IMR-90 (cell line): Measurements from ENCODE around the gene ZSCAN9. TPM values are rescaled to one million over a fixed set of nuclear protein-coding genes. Genes with fewer than 3 reads are reported as not detected.

Experiments
- ATAC-seq: fragments of 200-7000 bp; cut with Tn5 transposase; 2 replicates; pipeline ENCODE4 v1.9.1; 2020; ENCODE audit warnings: low read depth, mild to moderate bottlenecking, moderate library complexity
- BruUV-seq: library from RNA; stranded (reverse); fragments of 400-500 nt; replicated peaks from 2 replicates; lab custom pipeline; 2021; lab: Mats Ljungman, UMichigan
- CTCF ChIA-PET: fragments of 300-600 bp; formaldehyde crosslinking; extraction: SDS; loops from one replicate; lab custom pipeline; 2021; ENCODE audit warnings: antibody characterized with exemption; lab: Yijun Ruan, JAX
- POLR2A ChIA-PET: fragments of 300-600 bp; sonication (Branson Sonifier 250); formaldehyde crosslinking; loops from one replicate; lab custom pipeline; 2022; ENCODE audit warnings: antibody characterized with exemption; ENCODE audit not compliant: unreplicated experiment; lab: Charles Lee
- DNase-seq: peaks from one replicate; pipeline ENCODE4 v3.0.0; 2013
- H2AFZ ChIP-seq: replicated peaks from 2 replicates; pipeline ENCODE3; 2013; ENCODE audit warnings: low read length, mild to moderate bottlenecking; ENCODE audit not compliant: poor library complexity
- H2AK5ac ChIP-seq: 2 replicates; pipeline ENCODE4 v1.6.1; 2013; ENCODE audit warnings: low read depth, low read length, inconsistent platforms
- H2AK9ac ChIP-seq: replicated peaks from 2 replicates; pipeline ENCODE3; 2013; ENCODE audit warnings: mild to moderate bottlenecking, low read depth, low read length, moderate library complexity; ENCODE audit not compliant: poor library complexity
- H2BK120ac ChIP-seq: 2 replicates; pipeline ENCODE4 v1.6.1; 2013; ENCODE audit warnings: low read depth, low read length, inconsistent platforms
- H2BK15ac ChIP-seq: 3 replicates; pipeline ENCODE4 v1.6.1; 2013; ENCODE audit warnings: low read depth, low read length, inconsistent platforms
- H2BK20ac ChIP-seq: 2 replicates; pipeline ENCODE4 v1.6.1; 2013; ENCODE audit warnings: low read depth, mild to moderate bottlenecking, inconsistent platforms, low read length, moderate library complexity
- H2BK5ac ChIP-seq: 2 replicates; pipeline ENCODE4 v1.6.1; 2013; ENCODE audit warnings: mild to moderate bottlenecking, low read depth, low read length, inconsistent platforms; ENCODE audit not compliant: poor library complexity, severe bottlenecking
- H3K14ac ChIP-seq: replicated peaks from 2 replicates; pipeline ENCODE4 v1.6.1; 2013; ENCODE audit warnings: low read depth, low read length, inconsistent platforms
- H3K18ac ChIP-seq: 2 replicates; pipeline ENCODE4 v1.6.1; 2013; ENCODE audit warnings: low read depth, low read length, control low read depth
- H3K23ac ChIP-seq: 2 replicates; pipeline ENCODE4 v1.6.1; 2013; ENCODE audit warnings: low read depth, low read length, inconsistent platforms
- H3K27ac ChIP-seq: 2 replicates; pipeline ENCODE4 v1.5.1; 2013; ENCODE audit warnings: mild to moderate bottlenecking, control low read depth, low read length; ENCODE audit not compliant: insufficient read depth
- H3K27me3 ChIP-seq: 2 replicates; pipeline ENCODE4 v1.6.1; 2013; ENCODE audit warnings: low read length; ENCODE audit not compliant: control insufficient read depth, insufficient read depth
- H3K36me3 ChIP-seq: 2 replicates; pipeline ENCODE4 v1.6.1; 2013; ENCODE audit warnings: low read length, mixed read lengths; ENCODE audit not compliant: control insufficient read depth, insufficient read depth
- H3K4ac ChIP-seq: 2 replicates; pipeline ENCODE4 v1.6.1; 2013; ENCODE audit warnings: low read depth, low read length, inconsistent platforms
- H3K4me1 ChIP-seq: 2 replicates; pipeline ENCODE4 v1.6.1; 2013; ENCODE audit warnings: low read length, mixed read lengths; ENCODE audit not compliant: control insufficient read depth, insufficient read depth
- H3K4me2 ChIP-seq: 2 replicates; pipeline ENCODE4 v1.6.1; 2013; ENCODE audit warnings: low read depth, mild to moderate bottlenecking, control low read depth, low read length, moderate library complexity
- H3K4me3 ChIP-seq: 2 replicates; pipeline ENCODE4 v1.5.1; 2013; ENCODE audit warnings: low read depth, mild to moderate bottlenecking, control low read depth, low read length, moderate library complexity; ENCODE audit not compliant: insufficient read depth
- H3K56ac ChIP-seq: 2 replicates; pipeline ENCODE4 v1.6.1; 2013; ENCODE audit warnings: low read length, inconsistent platforms; ENCODE audit not compliant: insufficient read depth; ENCODE audit errors: extremely low read depth
- H3K79me1 ChIP-seq, 2 experiments: 2 replicates each; pipeline ENCODE4 v1.6.1; 2013; ENCODE audit warnings: low read length in 2 of 2, inconsistent platforms in 1 of 2, low read depth in 1 of 2
- H3K9ac ChIP-seq: 2 replicates; pipeline ENCODE4 v1.6.1; 2013; ENCODE audit warnings: low read depth, low read length, control low read depth
- H3K9me1 ChIP-seq: 2 replicates; pipeline ENCODE4 v1.6.1; 2013; ENCODE audit warnings: low read length, inconsistent platforms; ENCODE audit not compliant: insufficient read depth
- H3K9me3 ChIP-seq: 2 replicates; pipeline ENCODE4 v1.6.1; 2013; ENCODE audit warnings: low read length; ENCODE audit not compliant: control insufficient read depth, insufficient read depth
- H4K20me1 ChIP-seq: 2 replicates; pipeline ENCODE4 v1.6.1; 2013; ENCODE audit warnings: low read length, inconsistent platforms; ENCODE audit not compliant: insufficient read depth
- H4K5ac ChIP-seq: 2 replicates; pipeline ENCODE4 v1.6.1; 2013; ENCODE audit warnings: mild to moderate bottlenecking, low read depth, low read length, control low read depth
- H4K8ac ChIP-seq, 2 experiments: 2 replicates each; pipeline ENCODE4 v1.6.1; 2013; ENCODE audit warnings: low read depth in 2 of 2, low read length in 2 of 2, control low read depth in 1 of 2, inconsistent platforms in 1 of 2
- H4K91ac ChIP-seq: 2 replicates; pipeline ENCODE4 v1.6.1; 2013; ENCODE audit warnings: low read depth, low read length, inconsistent platforms; ENCODE audit not compliant: insufficient read depth
- BHLHE40 ChIP-seq: fragments of 150-350 bp; IDR thresholded peaks from 2 replicates; pipeline ENCODE4 v1.6.1; 2016; ENCODE audit warnings: mild to moderate bottlenecking, low read depth, low read length
- ELK1 ChIP-seq: fragments of 150-350 bp; IDR thresholded peaks from 2 replicates; pipeline ENCODE4 v1.6.1; 2016; ENCODE audit warnings: low read depth, mild to moderate bottlenecking, low read length, moderate library complexity, borderline replicate concordance
- FOS ChIP-seq: fragments of 150-350 bp; IDR thresholded peaks from 2 replicates; pipeline ENCODE4 v1.6.1; 2016; ENCODE audit warnings: low read depth, low read length
- MAFK ChIP-seq: IDR thresholded peaks from 2 replicates; pipeline ENCODE4 v1.6.1; 2012; ENCODE audit warnings: low read depth, low read length, improper control_type of control experiment
- MAZ ChIP-seq: IDR thresholded peaks from 2 replicates; pipeline ENCODE4 v1.6.1; 2012; ENCODE audit warnings: low read depth, mild to moderate bottlenecking, low read length, improper control_type of control experiment, moderate library complexity, borderline replicate concordance
- MXI1 ChIP-seq: IDR thresholded peaks from 2 replicates; pipeline ENCODE4 v1.6.1; 2012; ENCODE audit warnings: low read depth, mild to moderate bottlenecking, low read length, moderate library complexity, borderline replicate concordance
- NFE2L2 ChIP-seq: fragments of 150-350 bp; IDR thresholded peaks from 2 replicates; pipeline ENCODE4 v1.6.1; 2016; ENCODE audit warnings: low read depth, mild to moderate bottlenecking, low read length
- POLR2A ChIP-seq: IDR thresholded peaks from 2 replicates; pipeline ENCODE4 v1.6.1; 2012; ENCODE audit warnings: mild to moderate bottlenecking, low read depth, low read length
- RAD21 ChIP-seq: IDR thresholded peaks from 2 replicates; pipeline ENCODE4 v1.6.1; 2012; ENCODE audit warnings: low read length, improper control_type of control experiment
- RCOR1 ChIP-seq: IDR thresholded peaks from 2 replicates; pipeline ENCODE4 v1.6.1; 2012; ENCODE audit warnings: mild to moderate bottlenecking, low read length, improper control_type of control experiment; ENCODE audit not compliant: insufficient replicate concordance
- RFX5 ChIP-seq: IDR thresholded peaks from 2 replicates; pipeline ENCODE4 v1.8.0; 2012; ENCODE audit warnings: low read depth, mild to moderate bottlenecking, low read length, moderate library complexity
- SMC3 ChIP-seq: fragments of 150-350 bp; IDR thresholded peaks from 2 replicates; pipeline ENCODE4 v1.6.1; 2016; ENCODE audit warnings: low read depth, mild to moderate bottlenecking, antibody characterized with exemption, low read length, moderate library complexity
- USF2 ChIP-seq: fragments of 150-350 bp; IDR thresholded peaks from 2 replicates; pipeline ENCODE4 v1.6.1; 2017; ENCODE audit warnings: mild to moderate bottlenecking, antibody characterized with exemption, low read length, low read depth
- WGBS, 2 experiments: methylation state at CpG; one replicate each; pipeline versions ENCODE4 v1.1.5 to v1.1.7; 2013; ENCODE audit warnings: missing lambda C conversion rate in 2 of 2; ENCODE audit not compliant: insufficient read length in 1 of 2; ENCODE audit errors: extremely low coverage in 2 of 2; 5-methylcytosine and 5-hydroxymethylcytosine counted together
- dilution Hi-C: fragments of 300-500 bp; cut with HindIII; formaldehyde crosslinking; loops from one replicate; pipeline ENCODE4 v1.14.3; 2018; ENCODE audit warnings: low sequenced_read_pairs; ENCODE audit not compliant: unreplicated experiment
- in situ Hi-C: fragments of 300-500 bp; cut with MboI; formaldehyde crosslinking; loops from 3 replicates; pipeline ENCODE4 v1.14.3; 2019; ENCODE audit warnings: low sequenced_read_pairs, inconsistent platforms, mixed read lengths
- intact Hi-C: fragments of 100-400 bp; cut with micrococcal nuclease; formaldehyde crosslinking; loops from 2 replicates; pipeline ENCODE4 v1.10.0; 2022
- polyA plus RNA-seq, 3 experiments: library from polyadenylated mRNA; depleted of rRNA; stranded (reverse); fragments of >200 nt; gene quantifications; 2 replicates each; pipeline ENCODE4 v1.2.3, GENCODE V29; 2012; ENCODE audit warnings: low replicate concordance in 1 of 3
- total RNA-seq: library from RNA; depleted of rRNA; stranded (reverse); fragments of >200 nt; gene quantifications from 2 replicates; pipeline ENCODE4 v1.2.3, GENCODE V29; 2012
- TF ChIP-seq, protein P1 (sequence below): conservative IDR thresholded peaks from 2 replicates; pipeline ENCODE4 v1.5.1; 2012; ENCODE audit warnings: mild to moderate bottlenecking, low read depth, low read length, improper control_type of control experiment

The ZSCAN9 gene
- total and polyA plus RNA-seq, 2 of the 4 experiments (the other 2 are of a cell fraction) = 13.7 to 17.7 TPM

DNA sequence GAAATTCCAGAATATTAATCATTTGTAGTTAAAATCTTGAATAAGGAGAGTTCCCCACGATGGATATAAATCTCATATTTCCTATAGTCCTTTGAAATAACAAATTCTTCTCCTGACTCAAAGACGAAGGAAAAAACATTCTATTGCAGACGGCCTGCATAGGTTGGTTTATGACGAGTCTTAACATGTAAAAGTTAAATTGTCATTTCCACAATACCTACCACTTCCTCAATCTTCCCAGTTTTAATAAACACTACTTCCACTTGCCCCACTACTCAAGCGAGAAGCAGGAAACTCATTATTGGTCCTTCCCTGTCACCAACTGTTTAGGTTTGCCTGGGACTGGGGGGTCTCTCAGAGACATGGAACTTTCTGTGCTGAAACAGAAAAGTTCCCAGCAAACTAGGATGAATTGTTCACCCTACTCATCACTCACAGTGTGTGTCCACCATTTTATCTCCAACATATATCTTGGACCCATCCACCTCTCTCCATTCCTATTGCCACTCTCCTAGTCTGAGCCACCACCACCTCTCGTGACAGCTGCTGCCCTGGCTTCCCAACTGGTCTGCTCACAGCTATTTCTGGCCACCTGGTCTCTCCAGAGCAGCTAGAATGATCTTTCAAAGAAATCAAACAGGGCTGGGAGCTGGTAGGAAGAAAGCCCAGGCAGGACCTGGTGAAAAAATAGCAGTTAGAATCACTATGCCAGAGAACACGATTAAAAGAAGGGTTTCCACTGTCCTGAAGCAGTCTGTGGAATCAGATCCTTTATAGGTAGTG lies 15.1 kb upstream of the ZSCAN9 start:
- Histone ChIP-seq H3K9me1 (no peaks in the 10 kb centered on the region), H3K14ac (no peak overlapping the region), H4K91ac (no peak overlapping the region), H3K18ac (no peak overlapping the region), H3K4me1 (no peaks in the 10 kb centered on the region), H3K9ac (no peak overlapping the region), H3K56ac (no peak overlapping the region), H3K23ac (no peak overlapping the region), H3K9me3 (no peaks in the 10 kb centered on the region), H3K4ac (no peak overlapping the region), H3K79me1 (no peaks in the 10 kb centered on the region), H3K27ac (no peak overlapping the region), H3K27me3 (peaks cover 38% of the 10 kb centered on the region), H2AK5ac (no peak overlapping the region), H2BK5ac (no peak overlapping the region), H2AK9ac (no peak overlapping the region), H4K5ac (no peak overlapping the region), H4K20me1 (no peaks in the 10 kb centered on the region), H3K4me2 (no peak overlapping the region), H2BK20ac (no peak overlapping the region), H2BK15ac (no peak overlapping the region), H2AFZ (no peak overlapping the region), H3K36me3 (no peaks in the 10 kb centered on the region), H3K4me3 (no peak overlapping the region), H2BK120ac (no peak overlapping the region), H4K8ac (no peak overlapping the region)
- dilution Hi-C loops = no loop called here
- in situ Hi-C loops = loop anchor here (10.0 kb wide), 1 partner anchor 65 kb away; the partner anchor contains the start of gene ZKSCAN8
- BruUV-seq = no TSS peak
- ATAC-seq = no peak
- intact Hi-C loops = loop anchor here (5.0 kb wide), 4 partner anchors 48 to 657 kb away; partner anchors contain the start of gene ZNF165
- 40% methylated on average over 1 of the region's 7 CpGs; no CpG with 5 or more reads in 1 of the 2 experiments for whole genome bisulfite sequencing, 2 experiments
- DNase-seq = no peak
- CTCF ChIA-PET = interaction anchor here (0.7 kb wide), 1 partner anchor 149 kb away, joined by 3 read pairs; no protein-coding TSS in a partner anchor
- TF ChIP-seq USF2 (no peak), ELK1 (no peak), NFE2L2 (no peak), MAZ (no peak), RCOR1 (no peak), BHLHE40 (no peak), SMC3 (no peak), RAD21 (no peak), FOS (no peak), RFX5 (no peak), MXI1 (no peak), MAFK (no peak), POLR2A (no peak)
- TF ChIP-seq, protein P1, sequence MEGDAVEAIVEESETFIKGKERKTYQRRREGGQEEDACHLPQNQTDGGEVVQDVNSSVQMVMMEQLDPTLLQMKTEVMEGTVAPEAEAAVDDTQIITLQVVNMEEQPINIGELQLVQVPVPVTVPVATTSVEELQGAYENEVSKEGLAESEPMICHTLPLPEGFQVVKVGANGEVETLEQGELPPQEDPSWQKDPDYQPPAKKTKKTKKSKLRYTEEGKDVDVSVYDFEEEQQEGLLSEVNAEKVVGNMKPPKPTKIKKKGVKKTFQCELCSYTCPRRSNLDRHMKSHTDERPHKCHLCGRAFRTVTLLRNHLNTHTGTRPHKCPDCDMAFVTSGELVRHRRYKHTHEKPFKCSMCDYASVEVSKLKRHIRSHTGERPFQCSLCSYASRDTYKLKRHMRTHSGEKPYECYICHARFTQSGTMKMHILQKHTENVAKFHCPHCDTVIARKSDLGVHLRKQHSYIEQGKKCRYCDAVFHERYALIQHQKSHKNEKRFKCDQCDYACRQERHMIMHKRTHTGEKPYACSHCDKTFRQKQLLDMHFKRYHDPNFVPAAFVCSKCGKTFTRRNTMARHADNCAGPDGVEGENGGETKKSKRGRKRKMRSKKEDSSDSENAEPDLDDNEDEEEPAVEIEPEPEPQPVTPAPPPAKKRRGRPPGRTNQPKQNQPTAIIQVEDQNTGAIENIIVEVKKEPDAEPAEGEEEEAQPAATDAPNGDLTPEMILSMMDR = no peak
- POLR2A ChIA-PET = no interaction called here
